ENCODE measurements around the gene CFAP92.

DNA sequence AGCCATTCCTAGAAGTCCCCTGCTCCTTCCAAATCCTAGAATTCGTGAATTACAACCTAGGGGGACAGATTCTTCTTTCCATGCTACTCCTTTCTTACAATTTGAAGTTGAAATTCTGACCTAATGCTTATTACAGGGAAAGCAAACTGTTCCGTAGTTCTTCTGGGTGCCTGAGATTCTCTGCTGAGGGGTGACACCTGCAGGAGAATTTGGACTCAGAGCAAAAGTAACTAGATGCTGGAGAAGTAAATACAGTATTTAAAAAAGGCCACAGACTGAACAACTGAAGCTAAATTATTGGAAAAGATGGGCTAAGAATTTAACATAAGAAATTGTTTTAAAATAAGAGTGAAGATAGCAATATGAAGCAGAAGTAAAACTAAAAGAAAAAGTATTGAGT, 76.6 kb downstream of the CFAP92 start:
- TF ChIP-seq CTCF (IDR thresholded peaks at IDR 0.05; ENCODE audit: insufficient read depth, low read depth, low read length) (no peak), EZH2 (IDR thresholded peaks at IDR 0.05; ENCODE audit: insufficient read depth, low read length) (no peak)
